NOMO-1 treated with dmso at 0.1 percent for 144 hours (cell line): ENCODE measurements around the gene LRFN3.
"Not testable (repeated sequence)": the region's sequence is repeated elsewhere in the genome, so short reads cannot be mapped to it uniquely, and the experiment has no call there.

Source experiments
- DNase-seq: peaks from one replicate; lab custom pipeline; 2025; ENCODE audit not compliant: unreplicated experiment; lab: John Stamatoyannopoulos, UW

Gene LRFN3

GRCh38 chr19:35973487-35973886 lies 37.3 kb downstream of the LRFN3 start:
- DNase-seq: no peak

- no peak for DNase-seq
These were observed 39.5 kb downstream of the LRFN3 start for GRCh38 chr19:35975608-35976214.

DNA sequence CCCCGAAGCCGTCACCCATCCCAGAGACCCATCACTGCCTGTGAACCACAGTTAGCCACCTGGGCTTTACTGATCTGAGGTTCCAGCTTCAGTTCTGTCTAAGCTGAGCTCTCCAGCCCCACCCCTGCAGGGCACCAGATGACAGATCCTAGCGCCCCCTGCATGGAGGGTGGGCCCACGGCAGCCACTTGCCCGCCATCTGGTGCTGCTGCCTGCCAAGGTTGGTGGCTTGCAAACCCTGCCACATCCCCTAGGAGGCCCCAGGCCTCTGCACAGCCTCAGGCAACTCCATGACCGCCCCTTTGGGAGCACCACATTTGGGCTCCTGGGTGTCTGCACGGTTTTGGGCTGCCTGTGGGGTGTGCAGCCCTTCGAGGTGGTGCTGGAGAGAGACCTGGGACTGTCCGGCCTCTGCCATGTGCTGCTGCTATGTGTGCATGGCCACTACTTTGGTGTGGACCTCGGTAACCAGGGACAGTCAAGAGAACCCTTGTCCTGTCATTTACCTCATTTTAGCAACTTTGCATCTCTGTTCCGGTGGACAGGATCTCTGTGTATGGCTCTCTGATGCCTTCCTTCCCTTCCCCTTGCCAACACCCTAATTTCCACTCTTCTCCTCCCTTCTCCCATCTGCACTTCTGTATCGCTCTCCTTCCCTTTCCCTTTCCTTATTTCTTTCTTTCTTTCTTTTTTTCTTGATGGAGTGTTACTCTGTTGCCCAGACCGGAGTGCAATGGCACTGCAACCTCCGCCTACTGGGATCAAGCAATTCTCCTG lies 41.5 kb downstream of the LRFN3 start:
- DNase-seq: no peak

- DNase-seq: no peak
These were observed 42.1 kb downstream of the LRFN3 start for GRCh38 chr19:35978271-35978670.

DNA sequence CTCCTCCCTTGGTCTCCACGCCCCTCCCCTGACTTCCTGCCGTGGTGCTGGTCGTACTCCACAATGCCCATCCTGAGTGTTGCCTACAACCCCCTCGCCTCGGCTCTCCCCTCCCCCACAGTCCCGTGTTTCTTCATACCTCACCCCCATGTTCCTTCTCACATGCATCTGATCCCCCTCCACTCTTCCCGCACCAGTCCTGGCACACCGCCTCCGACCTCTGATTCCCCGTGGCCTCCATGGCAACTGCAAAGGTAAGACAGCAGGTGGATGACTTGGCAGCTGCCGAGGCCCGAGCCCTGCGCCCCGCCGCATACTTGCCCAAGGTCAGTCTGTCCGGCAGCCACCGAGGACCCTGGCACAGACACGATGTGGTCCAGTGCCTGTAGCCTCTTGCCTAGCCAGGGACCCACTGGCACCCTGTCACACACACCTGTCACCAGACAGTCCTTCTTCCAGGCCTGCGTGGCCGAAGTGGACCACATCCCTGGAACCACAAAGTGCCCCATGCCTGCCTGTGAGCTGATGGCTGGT lies 42.7 kb downstream of the LRFN3 start:
- DNase-seq: no peak

DNA sequence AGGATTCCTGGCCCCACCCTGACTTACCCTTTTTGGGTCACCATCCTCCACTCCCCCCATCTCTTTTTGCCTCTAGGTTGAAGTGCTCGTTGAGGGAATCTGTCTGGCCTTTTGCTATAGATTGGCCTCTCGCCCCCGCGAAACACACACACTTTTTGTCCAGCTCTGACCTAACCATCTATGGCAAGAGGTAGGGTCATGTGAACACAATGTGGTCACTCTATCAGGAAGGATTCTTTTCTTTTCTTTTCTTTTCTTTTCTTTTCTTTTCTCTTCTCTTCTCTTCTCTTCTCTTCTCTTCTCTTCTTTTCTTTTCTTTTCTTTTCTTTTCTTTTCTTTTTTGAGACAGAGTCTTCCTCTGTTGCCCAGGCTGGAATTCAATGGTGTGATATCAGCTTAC lies 44.8 kb downstream of the LRFN3 start:
- not testable (repeated sequence) for DNase-seq

- no peak for DNase-seq
These were observed 47.0 kb downstream of the LRFN3 start for GRCh38 chr19:35983177-35983576.

DNA sequence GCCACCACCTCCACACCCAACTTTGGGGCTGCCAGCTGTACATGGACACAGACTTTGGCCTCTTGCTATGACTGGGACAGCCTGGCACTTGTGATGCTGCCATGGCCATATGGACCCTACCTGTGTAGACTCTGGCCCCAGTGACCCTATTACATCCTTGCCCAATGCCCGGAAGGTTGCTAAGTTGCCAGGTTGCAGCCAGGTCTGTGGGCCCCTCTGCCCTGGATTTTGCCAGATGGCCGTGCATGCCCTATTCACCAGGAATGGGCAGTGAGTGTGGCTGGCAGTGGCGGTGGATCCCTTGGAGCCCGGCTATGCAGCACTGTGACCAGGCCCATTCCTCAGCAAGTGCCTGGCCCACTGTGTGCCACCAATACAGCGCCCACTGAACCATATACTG lies 49.9 kb downstream of the LRFN3 start:
- no peak for DNase-seq

- peak; percentile 58 for DNase-seq
These were observed 50.7 kb downstream of the LRFN3 start for GRCh38 chr19:35986664-35987570.

- no peak for DNase-seq
These were observed 51.4 kb downstream of the LRFN3 start for GRCh38 chr19:35987571-35987896.

DNA sequence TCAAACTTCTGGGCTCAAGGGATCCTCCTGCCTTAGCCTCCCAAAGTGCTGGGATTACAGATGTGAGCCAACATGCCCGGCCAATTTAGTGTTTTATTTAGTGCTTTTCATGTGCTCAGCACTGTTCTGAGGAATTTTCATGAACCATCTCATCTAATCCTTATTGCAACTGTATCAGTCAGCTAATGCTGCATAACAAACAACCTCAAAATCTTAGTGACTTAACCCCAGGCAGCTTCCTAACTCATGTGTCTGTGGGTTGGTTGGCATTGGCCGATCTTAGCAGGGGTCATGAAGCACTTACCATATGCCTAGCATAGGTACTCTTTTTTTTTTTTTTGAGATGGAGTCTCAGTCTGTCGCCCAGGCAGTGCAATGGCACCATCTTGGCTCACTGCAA lies 52.6 kb downstream of the LRFN3 start:
- no peak for DNase-seq

GRCh38 chr19:35990156-35990555 lies 54.0 kb downstream of the LRFN3 start:
- no peak for DNase-seq

DNA sequence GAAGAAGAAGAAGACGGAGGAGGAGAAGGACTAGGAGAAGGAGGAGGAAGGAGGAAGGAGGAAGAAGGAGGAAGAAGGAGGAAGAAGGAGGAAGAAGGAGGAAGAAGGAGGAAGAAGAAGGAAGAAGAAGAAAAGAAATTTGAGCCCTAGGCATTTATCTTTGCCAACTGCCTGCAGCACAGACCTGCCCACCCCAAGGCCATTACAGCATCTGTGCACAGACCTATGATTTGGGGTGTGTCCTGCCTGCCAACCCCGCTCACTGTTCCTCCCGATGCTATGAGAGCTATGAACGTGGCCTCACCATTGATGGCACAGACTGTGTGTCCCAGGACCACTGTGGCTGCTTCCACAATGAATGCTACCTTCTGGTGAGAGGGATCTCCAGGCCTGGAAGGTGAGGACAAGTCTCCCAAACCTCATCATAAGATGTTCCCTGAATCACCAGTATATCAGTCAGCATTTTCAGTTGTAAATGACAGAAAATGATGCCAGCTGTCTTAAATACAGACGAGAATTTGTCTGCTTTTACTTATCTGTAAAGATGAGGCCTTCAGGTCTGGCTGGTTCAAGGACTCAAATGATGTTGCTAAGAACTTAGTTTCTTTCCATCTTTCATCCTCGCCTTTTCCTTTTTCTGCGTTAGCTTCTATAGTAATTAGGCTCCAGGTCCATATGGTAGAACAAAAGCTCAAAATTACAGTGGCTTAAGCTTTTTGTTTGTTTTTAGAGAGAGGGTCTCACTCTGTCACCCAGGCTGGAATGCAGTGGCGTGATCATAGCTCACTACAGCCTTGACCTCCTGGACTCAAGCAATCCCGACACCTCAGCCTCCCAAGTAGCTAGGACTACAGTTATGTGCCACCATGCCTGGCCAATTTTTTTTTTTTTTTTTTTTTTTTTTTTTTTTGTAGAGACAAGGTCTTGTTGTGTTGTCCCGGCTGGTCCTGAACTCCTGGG lies 54.9 kb downstream of the LRFN3 start:
- no peak for DNase-seq

DNA sequence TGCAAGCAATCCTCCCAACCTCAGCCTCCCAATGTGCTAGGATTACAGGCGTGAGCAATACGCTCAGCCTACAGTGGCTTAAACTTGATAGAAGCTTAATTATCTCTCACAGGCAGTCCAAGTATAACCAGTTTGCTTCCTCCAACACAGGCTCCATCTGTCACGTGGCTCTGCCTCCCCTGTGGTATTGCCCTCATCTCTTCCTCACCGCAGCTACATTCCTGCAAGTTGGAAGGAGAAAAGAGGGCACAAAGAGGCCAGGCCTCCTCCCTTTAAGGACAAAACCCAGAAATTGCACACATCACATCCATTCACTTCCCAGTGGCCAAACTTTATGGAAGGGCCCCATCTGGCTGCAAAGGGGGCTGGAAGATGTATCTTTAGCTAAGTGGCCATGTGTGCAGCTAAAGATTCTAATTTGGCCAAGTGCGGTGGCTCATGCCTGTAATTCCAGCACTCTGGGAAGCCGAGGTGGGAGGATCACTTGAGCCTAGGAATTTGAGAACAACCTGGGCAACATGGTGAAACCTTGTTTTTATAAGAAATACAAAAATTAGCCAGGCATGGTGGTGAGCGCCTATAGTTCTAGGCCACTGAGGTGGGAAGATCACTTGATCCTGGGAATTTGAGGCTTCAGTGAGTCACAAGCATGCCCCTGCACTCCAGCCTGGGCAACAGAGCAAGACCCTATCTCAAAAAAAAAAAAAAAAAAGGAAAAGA lies 55.7 kb downstream of the LRFN3 start:
- DNase-seq: no peak

GRCh38 chr19:35992907-35993765 lies 57.0 kb downstream of the LRFN3 start:
- no peak for DNase-seq

DNA sequence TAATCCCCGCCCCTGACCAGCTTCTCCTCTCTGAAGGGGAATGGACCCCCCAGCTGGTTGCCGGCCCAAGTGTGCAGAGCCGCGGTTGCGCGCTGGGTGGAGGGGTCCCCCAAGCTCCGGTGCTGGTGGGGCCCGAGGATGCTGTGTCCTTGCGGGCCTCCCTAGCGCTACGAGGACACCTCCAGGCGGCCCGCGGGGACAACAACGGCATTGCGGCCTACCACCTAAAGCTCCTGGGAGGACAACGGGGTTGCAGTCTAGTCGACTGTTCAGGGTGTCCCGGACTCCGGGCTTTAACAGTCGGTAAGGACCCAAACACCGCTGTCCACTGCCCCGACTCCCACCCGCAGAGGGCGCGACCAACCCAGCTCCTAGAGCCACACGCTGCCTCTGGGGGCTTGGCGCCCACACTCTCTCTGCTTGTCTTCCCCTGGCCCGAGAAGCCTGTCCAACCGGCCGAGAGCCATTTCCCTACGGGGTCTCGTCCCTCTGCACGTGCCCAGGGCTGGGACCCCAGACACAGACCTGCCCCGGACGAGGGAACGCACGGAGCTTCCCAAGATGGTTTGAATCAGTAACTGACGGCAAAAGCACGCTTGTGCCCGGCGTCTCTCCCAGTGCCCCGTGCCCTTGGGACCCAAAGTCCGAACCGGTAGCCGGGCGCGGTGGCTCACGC lies 57.9 kb downstream of the LRFN3 start:
- no peak for DNase-seq
